ENCODE data around the gene FNDC3B.
A peak's percentile ranks its signal among the peaks of the same experiment; 100 is the strongest.

The FNDC3B gene

GRCh38 chr3:172153335-172153861, 114.0 kb downstream of the FNDC3B start:
- Histone ChIP-seq H3K36me3 (ENCODE audit: insufficient read depth, low read length) (no peaks in the 10 kb centered on the region), H3K9me2 (replicated peaks; ENCODE audit: low read depth, low read length) (no peaks in the 10 kb centered on the region), H2AFZ (ENCODE audit: low read length) (no peak overlapping the region), H3K79me2 (ENCODE audit: insufficient read depth, low read length) (peaks cover 16% of the 10 kb centered on the region; the same call in 1 of the 2 replicates), H3K9me3 (ENCODE audit: insufficient read depth, low read depth, low read length) (no peaks in the 10 kb centered on the region), H3K4me2 (ENCODE audit: low read depth, low read length, poor library complexity, severe bottlenecking) (peak overlapping the region; percentile 48), H4K20me1 (ENCODE audit: insufficient read depth, low read length, poor library complexity, severe bottlenecking) (peaks cover 3% of the 10 kb centered on the region), H3K4me1 (ENCODE audit: insufficient read depth, low read length, poor library complexity, severe bottlenecking) (peaks cover 39% of the 10 kb centered on the region), H3K27me3 (ENCODE audit: insufficient read depth, low read length, poor library complexity, severe bottlenecking) (no peaks in the 10 kb centered on the region), H3K4me3 (ENCODE audit: low read length, poor library complexity, severe bottlenecking) (peak overlapping the region; percentile 8), H3K9ac (ENCODE audit: low read depth, low read length, poor library complexity, severe bottlenecking) (peak overlapping the region; percentile 24), H3F3A (ENCODE audit: low read depth) (no peaks in the 10 kb centered on the region)
- TF ChIP-seq EZH2phosphoT487 (IDR thresholded peaks at IDR 0.05; ENCODE audit: borderline replicate concordance): no peak
- TF ChIP-seq, protein P1, sequence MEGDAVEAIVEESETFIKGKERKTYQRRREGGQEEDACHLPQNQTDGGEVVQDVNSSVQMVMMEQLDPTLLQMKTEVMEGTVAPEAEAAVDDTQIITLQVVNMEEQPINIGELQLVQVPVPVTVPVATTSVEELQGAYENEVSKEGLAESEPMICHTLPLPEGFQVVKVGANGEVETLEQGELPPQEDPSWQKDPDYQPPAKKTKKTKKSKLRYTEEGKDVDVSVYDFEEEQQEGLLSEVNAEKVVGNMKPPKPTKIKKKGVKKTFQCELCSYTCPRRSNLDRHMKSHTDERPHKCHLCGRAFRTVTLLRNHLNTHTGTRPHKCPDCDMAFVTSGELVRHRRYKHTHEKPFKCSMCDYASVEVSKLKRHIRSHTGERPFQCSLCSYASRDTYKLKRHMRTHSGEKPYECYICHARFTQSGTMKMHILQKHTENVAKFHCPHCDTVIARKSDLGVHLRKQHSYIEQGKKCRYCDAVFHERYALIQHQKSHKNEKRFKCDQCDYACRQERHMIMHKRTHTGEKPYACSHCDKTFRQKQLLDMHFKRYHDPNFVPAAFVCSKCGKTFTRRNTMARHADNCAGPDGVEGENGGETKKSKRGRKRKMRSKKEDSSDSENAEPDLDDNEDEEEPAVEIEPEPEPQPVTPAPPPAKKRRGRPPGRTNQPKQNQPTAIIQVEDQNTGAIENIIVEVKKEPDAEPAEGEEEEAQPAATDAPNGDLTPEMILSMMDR (conservative IDR thresholded peaks at IDR 0.05; ENCODE audit: low read length): no peak

- Histone ChIP-seq H3K27me3 (ENCODE audit: insufficient read depth, low read length, poor library complexity, severe bottlenecking) (no peaks in the 10 kb centered on the region), H3K9me2 (replicated peaks; ENCODE audit: low read depth, low read length) (no peaks in the 10 kb centered on the region), H3K4me2 (ENCODE audit: low read depth, low read length, poor library complexity, severe bottlenecking) (no peak overlapping the region), H3K79me2 (ENCODE audit: insufficient read depth, low read length) (peaks cover 16% of the 10 kb centered on the region; the same call in 1 of the 2 replicates), H3K4me3 (ENCODE audit: low read length, poor library complexity, severe bottlenecking) (no peak overlapping the region), H3K9me3 (ENCODE audit: insufficient read depth, low read depth, low read length) (no peaks in the 10 kb centered on the region), H3K9ac (ENCODE audit: low read depth, low read length, poor library complexity, severe bottlenecking) (no peak overlapping the region), H2AFZ (ENCODE audit: low read length) (no peak overlapping the region), H4K20me1 (ENCODE audit: insufficient read depth, low read length, poor library complexity, severe bottlenecking) (peaks cover 3% of the 10 kb centered on the region), H3K4me1 (ENCODE audit: insufficient read depth, low read length, poor library complexity, severe bottlenecking) (peaks cover 31% of the 10 kb centered on the region), H3K36me3 (ENCODE audit: insufficient read depth, low read length) (no peaks in the 10 kb centered on the region), H3F3A (ENCODE audit: low read depth) (no peaks in the 10 kb centered on the region)
- TF ChIP-seq EZH2phosphoT487 (IDR thresholded peaks at IDR 0.05; ENCODE audit: borderline replicate concordance): no peak
- TF ChIP-seq, protein P1 (conservative IDR thresholded peaks at IDR 0.05; ENCODE audit: low read length): no peak
Observed at GRCh38 chr3:172154768-172155664, 115.6 kb downstream of the FNDC3B start.

- H3K36me3 ChIP-seq (ENCODE audit: insufficient read depth, low read length): no peaks in the 10 kb centered on the region
- H3K27me3 ChIP-seq (ENCODE audit: insufficient read depth, low read length, poor library complexity, severe bottlenecking): no peaks in the 10 kb centered on the region
- H3K9me3 ChIP-seq (ENCODE audit: insufficient read depth, low read depth, low read length): no peaks in the 10 kb centered on the region
- no peak overlapping the region for H3K4me3 ChIP-seq (ENCODE audit: low read length, poor library complexity, severe bottlenecking)
- peaks cover 3% of the 10 kb centered on the region for H4K20me1 ChIP-seq (ENCODE audit: insufficient read depth, low read length, poor library complexity, severe bottlenecking)
- H3K9ac ChIP-seq (ENCODE audit: low read depth, low read length, poor library complexity, severe bottlenecking): no peak overlapping the region
- H3K79me2 ChIP-seq (ENCODE audit: insufficient read depth, low read length): peaks cover 16% of the 10 kb centered on the region; the same call in 1 of the 2 replicates
- H3F3A ChIP-seq (ENCODE audit: low read depth): no peaks in the 10 kb centered on the region
- no peak overlapping the region for H3K4me2 ChIP-seq (ENCODE audit: low read depth, low read length, poor library complexity, severe bottlenecking)
- TF ChIP-seq, protein P1 (conservative IDR thresholded peaks at IDR 0.05; ENCODE audit: low read length): no peak
- TF ChIP-seq EZH2phosphoT487 (IDR thresholded peaks at IDR 0.05; ENCODE audit: borderline replicate concordance): no peak
- H3K9me2 ChIP-seq (replicated peaks; ENCODE audit: low read depth, low read length): no peaks in the 10 kb centered on the region
- H3K4me1 ChIP-seq (ENCODE audit: insufficient read depth, low read length, poor library complexity, severe bottlenecking): peaks cover 31% of the 10 kb centered on the region
- H2AFZ ChIP-seq (ENCODE audit: low read length): no peak overlapping the region
Observed at GRCh38 chr3:172155897-172156585, 116.7 kb downstream of the FNDC3B start.

All from Loucy (cell line).